Right renal cortex interstitium (tissue), 3 donors: Measurements from ENCODE around the gene SPDEF. TPM values are rescaled to one million over a fixed set of nuclear protein-coding genes. Genes with fewer than 3 reads are reported as not detected.

Source experiments
- DNase-seq, 3 donors: peaks; one replicate each; pipeline ENCODE4 v3.0.0-alpha.2; 2013; ENCODE audit warnings: low read depth in 3 of 3, low spot score in 2 of 3
- polyA plus RNA-seq, 3 donors: library from polyadenylated mRNA; unstranded; fragments of 120-200 nt; gene quantifications; one replicate each; pipeline ENCODE4 v1.2.1, GENCODE V29; 2013; ENCODE audit not compliant: insufficient read length in 3 of 3

SPDEF gene
- polyA plus RNA-seq, 3 donors, result 0.07 to 0.08 TPM; not detected in 1

GRCh38 chr6:34490390-34491090, 65.6 kb downstream of the SPDEF start:
- no peak for DNase-seq

GRCh38 chr6:34489207-34489805, 66.8 kb downstream of the SPDEF start:
- no peak for DNase-seq

Other genes with a start within 250 kb of the SPDEF start
- gene NUDT3, start 163.7 kb downstream of the SPDEF start, polyA plus RNA-seq, result 10 to 100 TPM; 13.9 to 16.1 (median 15.6) TPM
- gene RPS10, start 130.3 kb downstream of the SPDEF start, polyA plus RNA-seq, result 1,000 to 10,000 TPM; 1,392 to 1,491 (median 1,410) TPM
- gene PACSIN1, start 90.3 kb downstream of the SPDEF start, polyA plus RNA-seq, result under 1 TPM; 0.72 to 0.79 (median 0.75) TPM
- gene ILRUN, start 140.4 kb upstream of the SPDEF start, polyA plus RNA-seq, result 10 to 100 TPM; 48.9 to 53.7 (median 49.1) TPM
- gene SNRPC, start 201.2 kb upstream of the SPDEF start, polyA plus RNA-seq, result 100 to 1,000 TPM; 143 to 150 (median 143) TPM
- gene BLTP3A, start 235.8 kb upstream of the SPDEF start, polyA plus RNA-seq, result 10 to 100 TPM; 13.2 to 14.2 (median 14.0) TPM